ENCODE results near the gene UTP14C.

DNA sequence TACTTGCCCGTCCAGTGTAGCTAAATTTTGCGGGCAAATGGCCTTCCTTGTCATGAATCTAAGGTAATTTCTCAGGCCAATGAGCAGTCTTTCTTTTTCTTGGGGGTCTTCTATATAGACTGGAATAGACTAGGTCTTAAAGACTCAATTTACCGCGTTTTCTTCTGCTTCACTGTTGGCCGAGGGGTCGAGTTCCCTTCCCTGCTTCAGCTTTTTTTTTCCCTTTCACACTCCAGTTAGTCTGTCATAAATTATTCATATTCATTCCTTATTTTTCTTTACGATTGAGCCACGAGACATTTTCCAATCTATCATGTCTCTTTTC, 12.0 kb upstream of the UTP14C start:
- no peak for TF ChIP-seq CTCF (conservative IDR thresholded peaks at IDR 0.05; ENCODE audit: low read depth in 2 of 2)
- no peak for TF ChIP-seq EZH2 (IDR thresholded peaks at IDR 0.05; ENCODE audit: low read depth, unreplicated experiment)
- TF ChIP-seq CREB1 (CRISPR knock-in tag; IDR thresholded peaks at IDR 0.05; ENCODE audit: low read depth), result no peak
- TF ChIP-seq POLR2AphosphoS5 (IDR thresholded peaks at IDR 0.05; ENCODE audit: low read depth), result no peak
- TF ChIP-seq, protein P1, sequence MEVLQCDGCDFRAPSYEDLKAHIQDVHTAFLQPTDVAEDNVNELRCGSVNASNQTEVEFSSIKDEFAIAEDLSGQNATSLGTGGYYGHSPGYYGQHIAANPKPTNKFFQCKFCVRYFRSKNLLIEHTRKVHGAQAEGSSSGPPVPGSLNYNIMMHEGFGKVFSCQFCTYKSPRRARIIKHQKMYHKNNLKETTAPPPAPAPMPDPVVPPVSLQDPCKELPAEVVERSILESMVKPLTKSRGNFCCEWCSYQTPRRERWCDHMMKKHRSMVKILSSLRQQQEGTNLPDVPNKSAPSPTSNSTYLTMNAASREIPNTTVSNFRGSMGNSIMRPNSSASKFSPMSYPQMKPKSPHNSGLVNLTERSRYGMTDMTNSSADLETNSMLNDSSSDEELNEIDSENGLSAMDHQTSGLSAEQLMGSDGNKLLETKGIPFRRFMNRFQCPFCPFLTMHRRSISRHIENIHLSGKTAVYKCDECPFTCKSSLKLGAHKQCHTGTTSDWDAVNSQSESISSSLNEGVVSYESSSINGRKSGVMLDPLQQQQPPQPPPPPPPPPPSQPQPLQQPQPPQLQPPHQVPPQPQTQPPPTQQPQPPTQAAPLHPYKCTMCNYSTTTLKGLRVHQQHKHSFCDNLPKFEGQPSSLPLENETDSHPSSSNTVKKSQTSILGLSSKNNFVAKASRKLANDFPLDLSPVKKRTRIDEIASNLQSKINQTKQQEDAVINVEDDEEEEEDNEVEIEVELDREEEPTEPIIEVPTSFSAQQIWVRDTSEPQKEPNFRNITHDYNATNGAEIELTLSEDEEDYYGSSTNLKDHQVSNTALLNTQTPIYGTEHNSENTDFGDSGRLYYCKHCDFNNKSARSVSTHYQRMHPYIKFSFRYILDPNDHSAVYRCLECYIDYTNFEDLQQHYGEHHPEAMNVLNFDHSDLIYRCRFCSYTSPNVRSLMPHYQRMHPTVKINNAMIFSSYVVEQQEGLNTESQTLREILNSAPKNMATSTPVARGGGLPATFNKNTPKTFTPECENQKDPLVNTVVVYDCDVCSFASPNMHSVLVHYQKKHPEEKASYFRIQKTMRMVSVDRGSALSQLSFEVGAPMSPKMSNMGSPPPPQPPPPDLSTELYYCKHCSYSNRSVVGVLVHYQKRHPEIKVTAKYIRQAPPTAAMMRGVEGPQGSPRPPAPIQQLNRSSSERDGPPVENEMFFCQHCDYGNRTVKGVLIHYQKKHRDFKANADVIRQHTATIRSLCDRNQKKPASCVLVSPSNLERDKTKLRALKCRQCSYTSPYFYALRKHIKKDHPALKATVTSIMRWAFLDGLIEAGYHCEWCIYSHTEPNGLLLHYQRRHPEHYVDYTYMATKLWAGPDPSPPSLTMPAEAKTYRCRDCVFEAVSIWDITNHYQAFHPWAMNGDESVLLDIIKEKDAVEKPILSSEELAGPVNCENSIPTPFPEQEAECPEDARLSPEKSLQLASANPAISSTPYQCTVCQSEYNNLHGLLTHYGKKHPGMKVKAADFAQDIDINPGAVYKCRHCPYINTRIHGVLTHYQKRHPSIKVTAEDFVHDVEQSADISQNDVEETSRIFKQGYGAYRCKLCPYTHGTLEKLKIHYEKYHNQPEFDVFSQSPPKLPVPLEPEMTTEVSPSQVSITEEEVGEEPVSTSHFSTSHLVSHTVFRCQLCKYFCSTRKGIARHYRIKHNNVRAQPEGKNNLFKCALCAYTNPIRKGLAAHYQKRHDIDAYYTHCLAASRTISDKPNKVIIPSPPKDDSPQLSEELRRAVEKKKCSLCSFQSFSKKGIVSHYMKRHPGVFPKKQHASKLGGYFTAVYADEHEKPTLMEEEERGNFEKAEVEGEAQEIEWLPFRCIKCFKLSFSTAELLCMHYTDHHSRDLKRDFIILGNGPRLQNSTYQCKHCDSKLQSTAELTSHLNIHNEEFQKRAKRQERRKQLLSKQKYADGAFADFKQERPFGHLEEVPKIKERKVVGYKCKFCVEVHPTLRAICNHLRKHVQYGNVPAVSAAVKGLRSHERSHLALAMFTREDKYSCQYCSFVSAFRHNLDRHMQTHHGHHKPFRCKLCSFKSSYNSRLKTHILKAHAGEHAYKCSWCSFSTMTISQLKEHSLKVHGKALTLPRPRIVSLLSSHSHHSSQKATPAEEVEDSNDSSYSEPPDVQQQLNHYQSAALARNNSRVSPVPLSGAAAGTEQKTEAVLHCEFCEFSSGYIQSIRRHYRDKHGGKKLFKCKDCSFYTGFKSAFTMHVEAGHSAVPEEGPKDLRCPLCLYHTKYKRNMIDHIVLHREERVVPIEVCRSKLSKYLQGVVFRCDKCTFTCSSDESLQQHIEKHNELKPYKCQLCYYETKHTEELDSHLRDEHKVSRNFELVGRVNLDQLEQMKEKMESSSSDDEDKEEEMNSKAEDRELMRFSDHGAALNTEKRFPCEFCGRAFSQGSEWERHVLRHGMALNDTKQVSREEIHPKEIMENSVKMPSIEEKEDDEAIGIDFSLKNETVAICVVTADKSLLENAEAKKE (CRISPR knock-in tag; IDR thresholded peaks at IDR 0.05), result no peak
- no peak for TF ChIP-seq EZH2phosphoT487 (IDR thresholded peaks at IDR 0.05; ENCODE audit: unreplicated experiment)
- TF ChIP-seq, protein P2, sequence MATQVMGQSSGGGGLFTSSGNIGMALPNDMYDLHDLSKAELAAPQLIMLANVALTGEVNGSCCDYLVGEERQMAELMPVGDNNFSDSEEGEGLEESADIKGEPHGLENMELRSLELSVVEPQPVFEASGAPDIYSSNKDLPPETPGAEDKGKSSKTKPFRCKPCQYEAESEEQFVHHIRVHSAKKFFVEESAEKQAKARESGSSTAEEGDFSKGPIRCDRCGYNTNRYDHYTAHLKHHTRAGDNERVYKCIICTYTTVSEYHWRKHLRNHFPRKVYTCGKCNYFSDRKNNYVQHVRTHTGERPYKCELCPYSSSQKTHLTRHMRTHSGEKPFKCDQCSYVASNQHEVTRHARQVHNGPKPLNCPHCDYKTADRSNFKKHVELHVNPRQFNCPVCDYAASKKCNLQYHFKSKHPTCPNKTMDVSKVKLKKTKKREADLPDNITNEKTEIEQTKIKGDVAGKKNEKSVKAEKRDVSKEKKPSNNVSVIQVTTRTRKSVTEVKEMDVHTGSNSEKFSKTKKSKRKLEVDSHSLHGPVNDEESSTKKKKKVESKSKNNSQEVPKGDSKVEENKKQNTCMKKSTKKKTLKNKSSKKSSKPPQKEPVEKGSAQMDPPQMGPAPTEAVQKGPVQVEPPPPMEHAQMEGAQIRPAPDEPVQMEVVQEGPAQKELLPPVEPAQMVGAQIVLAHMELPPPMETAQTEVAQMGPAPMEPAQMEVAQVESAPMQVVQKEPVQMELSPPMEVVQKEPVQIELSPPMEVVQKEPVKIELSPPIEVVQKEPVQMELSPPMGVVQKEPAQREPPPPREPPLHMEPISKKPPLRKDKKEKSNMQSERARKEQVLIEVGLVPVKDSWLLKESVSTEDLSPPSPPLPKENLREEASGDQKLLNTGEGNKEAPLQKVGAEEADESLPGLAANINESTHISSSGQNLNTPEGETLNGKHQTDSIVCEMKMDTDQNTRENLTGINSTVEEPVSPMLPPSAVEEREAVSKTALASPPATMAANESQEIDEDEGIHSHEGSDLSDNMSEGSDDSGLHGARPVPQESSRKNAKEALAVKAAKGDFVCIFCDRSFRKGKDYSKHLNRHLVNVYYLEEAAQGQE (IDR thresholded peaks at IDR 0.05; ENCODE audit: unreplicated experiment), result no peak
